Measurements from ENCODE around the gene MALSU1. TPM values are rescaled to one million over a fixed set of nuclear protein-coding genes. Genes with fewer than 3 reads are reported as not detected.
A peak's percentile ranks its signal among the peaks of the same experiment; 100 is the strongest.

Gene MALSU1
- total RNA-seq, 2 donors from 2014 or later, result 6.3 to 57.9 TPM

DNA sequence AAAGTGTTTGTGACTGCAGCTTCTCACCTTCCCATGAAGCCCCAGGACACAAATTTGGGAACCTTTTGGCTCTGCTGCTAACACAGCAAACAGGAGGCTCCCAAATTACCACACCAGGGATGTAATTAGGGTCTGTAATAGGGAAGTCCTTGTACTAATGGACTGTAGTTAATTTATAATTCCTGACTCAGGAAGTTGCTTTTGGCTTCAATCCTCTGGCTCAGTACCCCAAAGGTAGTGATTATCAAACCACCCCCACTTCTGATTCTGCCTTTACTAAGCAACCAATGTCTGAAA is 3.8 kb upstream of the MALSU1 start:
- ATAC-seq, result no peak

DNA sequence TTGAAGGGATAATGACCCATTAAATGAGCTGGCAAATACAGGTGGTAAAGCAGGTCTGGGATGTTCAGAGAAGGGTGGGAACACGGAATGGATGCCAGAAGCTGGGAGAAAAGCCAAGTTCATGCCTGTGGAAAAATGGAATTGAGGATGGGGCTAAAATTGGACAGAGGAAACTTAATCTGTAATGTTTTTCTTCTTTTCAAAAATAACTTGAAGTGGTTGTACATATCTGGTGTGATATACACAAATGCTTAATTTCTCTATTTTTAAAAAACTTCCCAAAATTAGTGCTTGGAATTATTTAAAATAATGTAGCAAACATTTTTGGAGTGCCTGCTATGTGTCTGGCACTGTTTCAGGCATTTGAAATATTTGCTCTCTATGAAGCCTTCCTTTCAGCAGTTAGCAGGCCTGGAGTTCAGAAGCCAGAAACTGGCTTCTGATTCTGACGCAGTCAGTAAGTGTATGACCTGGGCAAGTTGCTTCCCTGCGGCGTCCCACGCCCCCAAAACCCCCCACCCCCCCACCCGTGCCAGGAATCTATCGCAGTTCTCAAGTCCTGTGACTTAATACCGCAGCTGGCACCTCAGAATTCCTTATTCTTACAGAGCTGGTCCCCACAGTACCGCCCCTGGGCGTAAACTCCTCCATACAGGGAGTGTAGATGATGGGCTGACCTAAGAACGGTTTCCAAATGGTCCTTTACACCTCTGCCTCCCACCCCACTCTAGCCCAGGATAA is 828 bp upstream of the MALSU1 start:
- ATAC-seq (peak; percentile 45), DNase-seq (peak; percentile 13 to 42 (median 26))
- 63 to 67% methylated on average over 11 of the region's 11 CpGs for WGBS, 2 donors
- Histone ChIP-seq H3K27ac (peak overlapping the region; percentile 46 to 89 (median 76)), H3K36me3 (replicated peaks in 1 of 2; ENCODE audit: insufficient read depth in 1 of 2, low read depth in 2 of 2) (no peaks in the 10 kb centered on the region), H3K27me3 (no peaks in the 10 kb centered on the region), H3K9me3 (no peaks in the 10 kb centered on the region), H3K4me3 (no peak overlapping the region), H3K4me1 (peaks cover 37% of the 10 kb centered on the region)
- TF ChIP-seq, protein P1, sequence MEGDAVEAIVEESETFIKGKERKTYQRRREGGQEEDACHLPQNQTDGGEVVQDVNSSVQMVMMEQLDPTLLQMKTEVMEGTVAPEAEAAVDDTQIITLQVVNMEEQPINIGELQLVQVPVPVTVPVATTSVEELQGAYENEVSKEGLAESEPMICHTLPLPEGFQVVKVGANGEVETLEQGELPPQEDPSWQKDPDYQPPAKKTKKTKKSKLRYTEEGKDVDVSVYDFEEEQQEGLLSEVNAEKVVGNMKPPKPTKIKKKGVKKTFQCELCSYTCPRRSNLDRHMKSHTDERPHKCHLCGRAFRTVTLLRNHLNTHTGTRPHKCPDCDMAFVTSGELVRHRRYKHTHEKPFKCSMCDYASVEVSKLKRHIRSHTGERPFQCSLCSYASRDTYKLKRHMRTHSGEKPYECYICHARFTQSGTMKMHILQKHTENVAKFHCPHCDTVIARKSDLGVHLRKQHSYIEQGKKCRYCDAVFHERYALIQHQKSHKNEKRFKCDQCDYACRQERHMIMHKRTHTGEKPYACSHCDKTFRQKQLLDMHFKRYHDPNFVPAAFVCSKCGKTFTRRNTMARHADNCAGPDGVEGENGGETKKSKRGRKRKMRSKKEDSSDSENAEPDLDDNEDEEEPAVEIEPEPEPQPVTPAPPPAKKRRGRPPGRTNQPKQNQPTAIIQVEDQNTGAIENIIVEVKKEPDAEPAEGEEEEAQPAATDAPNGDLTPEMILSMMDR (IDR thresholded peaks at IDR 0.05), result no peak
- TF ChIP-seq POLR2A (IDR thresholded peaks at IDR 0.05), result no peak
- intact Hi-C loops (cut with DNase I), result no loop called here

More for the DNA sequence above, 3.8 kb upstream of the MALSU1 start:
- H3K4me3 ChIP-seq, result no peak overlapping the region
- H3K4me1 ChIP-seq, result peaks cover 30% of the 10 kb centered on the region
- intact Hi-C loops (cut with DNase I), result no loop called here
- no peak overlapping the region for H3K27ac ChIP-seq
- no peaks in the 10 kb centered on the region for H3K9me3 ChIP-seq
- no peaks in the 10 kb centered on the region for H3K36me3 ChIP-seq (replicated peaks in 1 of 2; ENCODE audit: insufficient read depth in 1 of 2, low read depth in 2 of 2)
- TF ChIP-seq POLR2A (IDR thresholded peaks at IDR 0.05), result no peak
- TF ChIP-seq, protein P1 (IDR thresholded peaks at IDR 0.05), result no peak
- H3K27me3 ChIP-seq, result no peaks in the 10 kb centered on the region
- DNase-seq, result no peak

DNA sequence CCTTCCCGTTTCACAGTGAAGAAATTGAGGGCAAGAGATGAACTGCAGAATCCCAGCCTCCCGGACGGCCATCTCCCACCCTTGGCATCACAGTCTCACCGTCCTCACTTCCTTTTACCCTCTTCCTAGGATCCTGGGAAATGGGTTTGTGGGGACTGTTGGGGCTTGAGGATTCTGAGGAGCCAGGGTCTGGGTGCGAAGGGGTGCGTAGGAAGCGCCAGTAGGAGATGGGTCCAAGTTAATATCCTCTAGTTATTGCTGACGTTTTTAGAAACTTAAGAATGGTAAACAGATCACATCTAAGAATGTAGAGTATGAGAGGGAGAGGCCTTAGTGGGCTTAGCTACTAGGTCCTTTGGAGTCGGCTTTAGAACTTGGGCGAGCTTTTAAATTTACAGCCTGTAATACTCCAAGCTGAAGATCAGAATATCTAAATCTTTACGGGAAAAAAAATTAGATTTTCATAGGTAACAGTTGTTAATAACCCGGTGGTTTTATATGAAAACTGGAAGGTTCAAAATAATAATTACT is 696 bp downstream of the MALSU1 start:
- DNase-seq (no peak), ATAC-seq (no peak)
- WGBS, 2 donors, result 8 to 10% methylated on average over 12 of the region's 12 CpGs
- Histone ChIP-seq H3K36me3 (replicated peaks in 1 of 2; ENCODE audit: insufficient read depth in 1 of 2, low read depth in 2 of 2) (no peaks in the 10 kb centered on the region), H3K27ac (peak overlapping the region in 3 of 4 donors; percentile 64 to 89 (median 88)), H3K9me3 (no peaks in the 10 kb centered on the region), H3K27me3 (no peaks in the 10 kb centered on the region), H3K4me3 (peak overlapping the region; percentile 39 to 78), H3K4me1 (peaks cover 37% of the 10 kb centered on the region)
- TF ChIP-seq POLR2A (IDR thresholded peaks at IDR 0.05), result no peak
- TF ChIP-seq, protein P1 (IDR thresholded peaks at IDR 0.05), result no peak
- intact Hi-C loops (cut with DNase I), result no loop called here

DNA sequence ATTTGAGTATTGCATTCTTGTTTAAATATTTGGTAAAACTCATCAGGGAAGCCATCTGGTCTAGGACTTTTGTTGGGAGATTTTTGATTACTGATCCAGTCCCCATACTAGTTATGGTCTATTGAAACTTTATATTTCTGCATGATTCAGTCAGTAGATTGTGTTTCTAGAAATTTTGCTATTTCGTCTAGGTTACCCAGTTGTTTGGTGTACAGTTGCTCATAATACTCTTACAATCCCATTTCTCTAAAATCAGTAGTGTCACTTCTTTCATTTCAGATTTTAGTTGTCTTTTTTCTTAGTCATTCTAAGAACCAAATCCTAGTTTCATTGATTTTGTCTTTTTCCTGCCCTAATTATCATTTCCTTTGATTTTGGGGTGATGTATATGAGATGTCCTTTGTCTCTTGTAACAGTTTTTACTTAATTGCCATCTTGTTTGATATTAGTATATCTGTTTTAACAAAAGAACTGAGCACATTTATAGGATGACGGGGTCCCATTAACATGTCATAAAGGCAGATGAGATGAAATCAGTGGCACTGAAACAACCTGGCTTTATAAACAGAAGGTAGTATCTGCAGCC is 7.9 kb downstream of the MALSU1 start:
- TF ChIP-seq POLR2A (IDR thresholded peaks at IDR 0.05), result no peak
- TF ChIP-seq, protein P1 (IDR thresholded peaks at IDR 0.05), result no peak
- H3K27ac ChIP-seq, result no peak overlapping the region
- H3K9me3 ChIP-seq, result no peaks in the 10 kb centered on the region
- H3K4me1 ChIP-seq, result peaks cover 4% of the 10 kb centered on the region
- no peak for DNase-seq
- 81 to 94% methylated on average over 2 of the region's 2 CpGs for WGBS, 2 donors
- intact Hi-C loops (cut with DNase I), result no loop called here
- peaks cover 0 to 10% of the 10 kb centered on the region in 2 donors for H3K36me3 ChIP-seq (replicated peaks in 1 of 2; ENCODE audit: insufficient read depth in 1 of 2, low read depth in 2 of 2)
- ATAC-seq, result no peak
- H3K4me3 ChIP-seq, result no peak overlapping the region
- no peaks in the 10 kb centered on the region for H3K27me3 ChIP-seq

Data from body of pancreas (tissue), 4 donors.